ENCODE results near the gene SLC27A1.

DNA sequence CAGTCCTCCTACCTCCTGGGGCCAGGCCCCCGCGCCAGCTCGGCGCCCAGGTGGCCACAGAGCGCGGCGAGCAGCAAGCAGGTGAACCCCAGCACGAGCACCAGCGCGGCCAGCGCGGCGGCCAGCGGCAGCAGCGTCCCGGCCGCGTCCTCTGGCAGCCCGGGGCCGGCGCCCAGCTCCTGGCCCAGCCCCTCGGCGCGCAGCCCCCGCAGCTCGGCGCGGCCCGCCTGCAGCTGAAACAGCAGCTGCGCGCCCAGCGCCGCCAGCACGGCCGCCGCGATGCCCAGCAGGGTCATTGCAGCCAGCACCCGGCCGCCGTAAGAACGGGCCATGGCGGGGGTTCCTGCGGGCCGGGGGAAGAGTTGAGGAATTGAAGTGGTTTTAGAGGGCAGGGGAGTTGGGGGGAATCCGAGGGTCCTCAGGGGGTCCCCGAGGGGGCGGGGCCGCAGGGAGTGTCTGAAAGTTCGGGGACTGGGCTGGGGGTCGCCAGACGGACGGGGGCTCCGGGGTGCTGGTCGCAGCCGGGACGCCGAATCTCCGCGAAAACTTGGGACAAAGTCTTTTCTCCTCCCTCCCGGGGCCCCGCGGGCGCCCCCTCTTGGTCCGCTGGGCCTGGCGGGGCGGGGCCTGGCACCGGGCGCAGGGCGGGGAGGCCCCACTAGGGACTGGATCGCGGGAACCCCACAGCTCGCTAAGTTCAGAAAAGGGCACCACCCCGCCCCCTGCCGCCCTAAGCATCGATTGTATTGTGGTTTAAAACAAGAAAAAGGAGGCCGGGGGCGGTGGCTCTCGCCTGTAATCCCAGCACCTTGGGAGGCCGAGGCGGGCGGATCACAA is 22.0 kb upstream of the SLC27A1 start, which contains the start of gene TMEM221:
- TF ChIP-seq, protein P1, sequence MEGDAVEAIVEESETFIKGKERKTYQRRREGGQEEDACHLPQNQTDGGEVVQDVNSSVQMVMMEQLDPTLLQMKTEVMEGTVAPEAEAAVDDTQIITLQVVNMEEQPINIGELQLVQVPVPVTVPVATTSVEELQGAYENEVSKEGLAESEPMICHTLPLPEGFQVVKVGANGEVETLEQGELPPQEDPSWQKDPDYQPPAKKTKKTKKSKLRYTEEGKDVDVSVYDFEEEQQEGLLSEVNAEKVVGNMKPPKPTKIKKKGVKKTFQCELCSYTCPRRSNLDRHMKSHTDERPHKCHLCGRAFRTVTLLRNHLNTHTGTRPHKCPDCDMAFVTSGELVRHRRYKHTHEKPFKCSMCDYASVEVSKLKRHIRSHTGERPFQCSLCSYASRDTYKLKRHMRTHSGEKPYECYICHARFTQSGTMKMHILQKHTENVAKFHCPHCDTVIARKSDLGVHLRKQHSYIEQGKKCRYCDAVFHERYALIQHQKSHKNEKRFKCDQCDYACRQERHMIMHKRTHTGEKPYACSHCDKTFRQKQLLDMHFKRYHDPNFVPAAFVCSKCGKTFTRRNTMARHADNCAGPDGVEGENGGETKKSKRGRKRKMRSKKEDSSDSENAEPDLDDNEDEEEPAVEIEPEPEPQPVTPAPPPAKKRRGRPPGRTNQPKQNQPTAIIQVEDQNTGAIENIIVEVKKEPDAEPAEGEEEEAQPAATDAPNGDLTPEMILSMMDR (conservative IDR thresholded peaks at IDR 0.05; ENCODE audit: low read depth, low read length) = peak; percentile 66
- TF ChIP-seq EZH2 (IDR thresholded peaks at IDR 0.05; ENCODE audit: low read length, unreplicated experiment) (no peak), EZH2phosphoT487 (IDR thresholded peaks at IDR 0.05; ENCODE audit: borderline replicate concordance, low read length) (no peak)
